Prostate gland (tissue), 2 donors: ENCODE results near the gene ATP2C1. TPM values are rescaled to one million over a fixed set of nuclear protein-coding genes. Genes with fewer than 3 reads are reported as not detected.

Source experiments
- DNase-seq: peaks from one replicate; pipeline ENCODE4 v3.0.0-alpha.2; 2019; ENCODE audit warnings: low spot score
- H3K27ac ChIP-seq, 2 donors: fragments of 200-600 bp; sonication (generic); 2 replicates each; pipeline ENCODE4 v1.5.1; 2017 to 2019
- H3K27me3 ChIP-seq: fragments of 200-600 bp; sonication (generic); replicated peaks from 2 replicates; pipeline ENCODE4 v1.5.1; 2019; ENCODE audit not compliant: insufficient read depth
- H3K36me3 ChIP-seq, 2 donors: fragments of 200-600 bp; sonication (generic); 1 replicate in 1 of 2; 2 replicates in 1 of 2; pipeline versions ENCODE4 v1.5.1 to v1.8.1; 2017 to 2019
- H3K4me1 ChIP-seq: fragments of 200-600 bp; sonication (generic); replicated peaks from 2 replicates; pipeline ENCODE4 v1.5.1; 2019
- H3K4me3 ChIP-seq, 2 donors: fragments of 200-600 bp; sonication (generic); 2 replicates each; pipeline ENCODE4 v1.5.1; 2017 to 2019
- H3K9me3 ChIP-seq: fragments of 200-600 bp; sonication (generic); 2 replicates; pipeline ENCODE4 v1.5.1; 2017
- CTCF ChIP-seq, 4 experiments: fragments of 200-600 bp in 2 of 4; fragments of 450-650 bp in 2 of 4; sonication (generic) in 2 of 4; IDR thresholded peaks; 1 replicate in 3 of 4; 2 replicates in 1 of 4; pipeline ENCODE4 v1.5.1; 2016 to 2019; ENCODE audit warnings: antibody characterized with exemption in 4 of 4, mild to moderate bottlenecking in 2 of 4, moderate library complexity in 2 of 4
- POLR2A ChIP-seq: fragments of 450-650 bp; IDR thresholded peaks from one replicate; pipeline ENCODE4 v1.6.1; 2016; ENCODE audit warnings: antibody characterized with exemption, mild to moderate bottlenecking
- POLR2AphosphoS5 ChIP-seq: sonication (generic); formaldehyde crosslinking; IDR thresholded peaks from one replicate; pipeline ENCODE4 v1.6.1; 2017; ENCODE audit warnings: antibody characterized with exemption
- WGBS: methylation state at CpG from one replicate; pipeline ENCODE4 v1.1.5; 2018; 5-methylcytosine and 5-hydroxymethylcytosine counted together
- intact Hi-C: fragments of 100-400 bp; cut with DNase I; formaldehyde crosslinking; loops from one replicate; pipeline ENCODE4 v1.14.2; 2022
- total RNA-seq, 2 donors: library from RNA; depleted of rRNA; stranded (reverse); fragments of >200 nt; gene quantifications; one replicate each; pipeline ENCODE4 v1.1.0, GENCODE V29; 2016

ATP2C1 gene
- total RNA-seq, 2 donors from 2014 or later, result 123 to 158 TPM

GRCh38 chr3:130948001-130948773 lies 54.3 kb downstream of the ATP2C1 start:
- Histone ChIP-seq H3K4me3 (no peak overlapping the region), H3K4me1 (no peaks in the 10 kb centered on the region), H3K27me3 (no peaks in the 10 kb centered on the region), H3K27ac (no peak overlapping the region), H3K36me3 (no peaks in the 10 kb centered on the region), H3K9me3 (no peaks in the 10 kb centered on the region)
- WGBS, result 90% methylated on average over 2 of the region's 2 CpGs
- no peak for DNase-seq
- intact Hi-C loops, result no loop called here
- TF ChIP-seq POLR2AphosphoS5 (no peak), POLR2A (no peak), CTCF (IDR thresholded peaks at IDR 0.05) (no peak)

GRCh38 chr3:130948929-130949328 lies 55.0 kb downstream of the ATP2C1 start:
- DNase-seq, result no peak
- Histone ChIP-seq H3K4me1 (no peaks in the 10 kb centered on the region), H3K36me3 (no peaks in the 10 kb centered on the region), H3K4me3 (no peak overlapping the region), H3K9me3 (no peaks in the 10 kb centered on the region), H3K27ac (no peak overlapping the region), H3K27me3 (no peaks in the 10 kb centered on the region)
- intact Hi-C loops, result no loop called here
- TF ChIP-seq CTCF (IDR thresholded peaks at IDR 0.05) (no peak), POLR2AphosphoS5 (no peak), POLR2A (no peak)
- 93% methylated on average over 3 of the region's 3 CpGs for WGBS

- Histone ChIP-seq H3K4me3 (no peak overlapping the region), H3K27me3 (no peaks in the 10 kb centered on the region), H3K27ac (no peak overlapping the region), H3K4me1 (no peaks in the 10 kb centered on the region), H3K36me3 (no peaks in the 10 kb centered on the region), H3K9me3 (no peaks in the 10 kb centered on the region)
- intact Hi-C loops, result no loop called here
- TF ChIP-seq POLR2A (no peak), CTCF (IDR thresholded peaks at IDR 0.05) (no peak), POLR2AphosphoS5 (no peak)
- DNase-seq, result no peak
- 51% methylated on average over 2 of the region's 2 CpGs for WGBS
Observed at GRCh38 chr3:130950124-130950523, 56.2 kb downstream of the ATP2C1 start.

GRCh38 chr3:130950641-130951040 lies 56.8 kb downstream of the ATP2C1 start:
- intact Hi-C loops, result no loop called here
- Histone ChIP-seq H3K27me3 (no peaks in the 10 kb centered on the region), H3K36me3 (no peaks in the 10 kb centered on the region), H3K4me3 (no peak overlapping the region), H3K9me3 (no peaks in the 10 kb centered on the region), H3K4me1 (no peaks in the 10 kb centered on the region), H3K27ac (no peak overlapping the region)
- no peak for DNase-seq
- no peak for TF ChIP-seq POLR2AphosphoS5
- no peak for TF ChIP-seq CTCF (IDR thresholded peaks at IDR 0.05)
- TF ChIP-seq POLR2A, result no peak

GRCh38 chr3:130955481-130955880 lies 61.6 kb downstream of the ATP2C1 start:
- DNase-seq, result no peak
- H3K27me3 ChIP-seq, result no peaks in the 10 kb centered on the region
- no peaks in the 10 kb centered on the region for H3K36me3 ChIP-seq
- H3K9me3 ChIP-seq, result no peaks in the 10 kb centered on the region
- 66% methylated on average over 5 of the region's 5 CpGs for WGBS
- no peak overlapping the region for H3K4me3 ChIP-seq
- no peaks in the 10 kb centered on the region for H3K4me1 ChIP-seq
- intact Hi-C loops, result no loop called here
- no peak for TF ChIP-seq CTCF (IDR thresholded peaks at IDR 0.05)
- no peak for TF ChIP-seq POLR2AphosphoS5
- TF ChIP-seq POLR2A, result no peak
- no peak overlapping the region for H3K27ac ChIP-seq
